ENCODE results near the gene LOXL3.
A peak's percentile ranks its signal among the peaks of the same experiment; 100 is the strongest.

The LOXL3 gene

DNA sequence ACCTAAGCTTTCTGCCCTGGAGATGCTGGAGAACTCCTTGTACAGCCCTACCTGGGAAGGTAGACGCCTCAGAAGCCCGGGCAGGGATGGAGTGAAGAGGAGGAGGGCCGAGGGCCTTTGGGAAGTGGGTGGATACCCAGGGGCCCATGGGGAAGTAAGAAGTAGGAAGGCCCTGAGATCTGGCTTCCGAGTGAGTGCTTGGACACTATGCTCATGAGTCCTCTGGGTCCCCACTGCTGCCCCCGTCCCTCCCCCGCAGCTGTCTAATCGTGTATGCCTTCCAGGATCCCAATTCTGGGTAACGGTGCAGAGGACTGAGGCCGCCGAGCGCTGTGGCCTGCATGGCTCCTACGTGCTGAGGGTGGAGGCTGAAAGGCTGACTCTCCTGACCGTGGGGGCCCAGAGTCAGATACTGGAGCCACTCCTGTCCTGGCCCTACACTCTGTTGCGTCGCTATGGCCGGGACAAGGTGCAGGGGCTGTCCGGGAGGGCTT lies 1.9 kb upstream of the LOXL3 start:
- intact Hi-C loops (cut with DNase I): no loop called here
- DNase-seq: peak in 7 of 42 donors; percentile 10 to 47 (median 20)

DNA sequence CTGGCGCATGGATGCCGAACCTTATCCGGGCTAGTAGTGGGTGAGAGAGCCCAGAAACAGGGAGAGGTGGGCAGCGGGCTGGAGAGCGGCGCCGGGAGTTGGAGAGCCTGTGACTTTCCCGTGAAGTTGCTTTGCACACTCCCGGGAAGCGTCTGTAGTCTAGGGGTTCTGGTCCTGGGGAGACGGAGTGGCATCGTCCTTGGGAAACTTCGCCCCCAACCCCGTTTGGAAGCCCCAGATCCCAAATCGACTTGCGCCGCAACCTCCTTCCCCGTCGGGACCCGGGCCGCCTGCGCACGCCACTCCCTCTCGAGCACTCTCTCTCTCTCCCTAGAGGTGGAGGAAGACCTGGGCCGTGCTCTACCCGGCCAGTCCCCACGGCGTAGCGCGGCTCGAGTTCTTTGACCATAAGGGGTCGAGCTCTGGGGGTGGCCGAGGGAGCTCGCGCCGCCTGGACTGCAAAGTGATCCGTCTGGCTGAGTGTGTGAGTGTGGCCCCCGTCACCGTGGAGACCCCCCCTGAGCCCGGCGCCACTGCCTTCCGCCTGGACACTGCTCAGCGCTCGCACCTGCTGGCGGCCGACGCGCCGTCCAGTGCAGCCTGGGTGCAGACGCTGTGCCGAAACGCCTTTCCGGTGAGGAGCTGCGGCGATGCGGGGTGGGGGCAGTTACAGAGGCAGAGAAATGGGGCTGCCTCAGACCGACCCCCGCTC lies 1.2 kb upstream of the LOXL3 start:
- intact Hi-C loops (cut with DNase I): no loop called here
- DNase-seq: no peak

DNA sequence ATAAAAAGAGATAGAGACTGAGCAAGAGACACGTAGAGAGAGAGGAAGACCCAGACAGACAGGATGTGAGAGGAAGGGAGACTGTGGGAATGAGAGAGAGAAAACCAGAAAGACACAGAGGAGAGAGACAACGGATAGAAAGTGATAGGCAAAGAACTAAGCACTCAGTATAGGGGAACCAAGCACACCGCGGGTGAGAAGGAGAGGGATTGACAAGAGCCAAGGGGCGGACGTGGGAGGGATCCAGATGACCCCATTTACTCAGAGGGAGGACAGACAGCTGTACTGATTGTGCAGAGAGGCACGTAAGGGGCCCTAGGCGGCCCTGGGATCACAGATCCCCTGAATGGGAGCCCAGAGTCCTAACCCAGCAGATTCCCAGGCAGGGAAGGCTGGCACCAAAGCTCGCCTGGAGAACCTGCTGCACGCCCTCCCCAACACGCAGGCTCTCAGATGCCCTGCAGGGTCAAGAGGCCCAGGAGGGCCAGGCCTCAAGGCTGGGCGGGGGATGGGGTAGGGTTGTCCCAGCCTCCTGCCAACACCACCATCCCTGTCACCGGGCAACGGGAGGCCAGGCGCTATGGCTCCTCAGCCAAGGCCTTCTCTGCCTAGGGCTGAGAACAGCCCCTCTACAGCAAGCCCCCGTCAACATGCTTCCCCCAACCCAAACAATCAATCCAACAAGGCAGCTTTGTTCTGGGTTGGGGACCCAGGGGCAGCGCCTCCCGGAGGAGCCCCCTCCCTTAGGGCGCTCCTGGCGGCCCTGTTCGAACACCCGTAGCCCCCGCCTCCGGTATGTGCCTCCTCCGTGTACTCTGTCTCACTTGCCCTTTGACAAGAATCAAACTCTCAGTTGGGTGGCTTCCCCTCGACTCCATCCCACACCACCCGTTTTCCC lies 579 bp downstream of the LOXL3 start:
- peak in 10 of 42 donors; percentile 13 to 57 (median 32) for DNase-seq
- intact Hi-C loops (cut with DNase I): no loop called here

DNA sequence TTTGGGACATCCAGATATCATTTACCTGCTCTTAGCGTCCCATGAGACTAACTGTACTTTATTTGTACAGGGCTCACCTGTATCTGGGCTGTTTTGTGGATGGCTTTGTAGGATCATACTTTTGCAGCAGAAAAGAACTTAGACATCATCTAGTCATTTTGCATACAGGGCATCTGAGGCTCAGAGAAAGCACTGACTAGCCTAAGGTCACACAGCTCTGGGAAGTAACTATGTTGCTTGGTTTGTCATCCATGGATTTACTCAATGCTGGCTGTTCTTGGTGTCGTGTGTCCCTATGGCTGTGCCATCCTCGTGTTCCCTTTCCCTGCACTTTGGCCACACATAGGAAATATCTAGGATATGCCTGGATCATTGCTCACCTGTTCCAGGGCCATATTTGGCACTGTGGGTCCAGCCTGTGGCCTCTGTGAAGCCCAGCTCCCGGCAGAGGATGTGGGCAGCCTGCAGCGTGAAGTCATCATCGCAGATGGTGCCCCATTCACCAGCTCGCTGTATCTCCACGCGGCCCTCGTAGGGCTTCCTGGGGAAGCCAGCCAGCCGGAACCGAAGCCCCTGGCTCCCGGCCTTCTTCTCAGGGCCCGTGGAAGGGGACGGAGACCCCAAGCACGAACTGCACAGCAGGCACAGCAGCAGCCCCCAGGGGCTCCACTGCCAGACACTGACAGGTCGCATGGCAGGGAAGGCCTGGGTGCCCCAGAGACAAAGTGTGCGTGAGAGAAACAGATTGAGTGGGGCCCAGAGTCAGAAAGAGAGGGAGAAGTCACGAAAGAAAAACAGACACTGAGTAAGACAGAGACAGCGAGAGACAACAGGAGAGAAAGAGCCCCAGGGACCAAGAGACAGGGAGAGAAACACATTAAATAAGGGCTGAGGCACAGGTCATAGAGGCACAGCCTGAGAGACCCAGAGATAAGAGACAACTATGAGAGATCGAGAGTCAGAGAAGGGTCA lies 1.5 kb downstream of the LOXL3 start:
- DNase-seq: no peak

DNA sequence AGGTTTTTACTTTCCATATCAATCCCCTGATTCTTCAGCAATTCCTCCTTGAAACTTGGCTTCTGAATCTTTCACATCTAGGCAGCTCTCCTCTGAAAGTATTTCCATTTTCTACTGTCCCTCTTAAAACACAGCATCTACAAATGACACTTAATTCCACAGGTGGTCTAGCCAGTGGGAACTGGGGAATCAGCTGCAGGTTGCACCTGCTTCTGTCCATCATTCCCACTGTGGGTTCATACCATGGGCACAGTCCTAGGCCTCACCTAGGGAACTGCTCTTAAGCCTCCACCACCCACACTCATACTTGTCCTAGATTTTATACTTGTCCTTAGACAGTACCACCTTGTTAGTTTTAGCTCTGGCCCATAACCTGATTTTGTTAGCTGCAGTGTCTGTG lies 2.2 kb downstream of the LOXL3 start:
- intact Hi-C loops (cut with DNase I): no loop called here
- no peak for DNase-seq

More for the DNA sequence above, 1.5 kb downstream of the LOXL3 start:
- intact Hi-C loops (cut with DNase I): no loop called here

DNA sequence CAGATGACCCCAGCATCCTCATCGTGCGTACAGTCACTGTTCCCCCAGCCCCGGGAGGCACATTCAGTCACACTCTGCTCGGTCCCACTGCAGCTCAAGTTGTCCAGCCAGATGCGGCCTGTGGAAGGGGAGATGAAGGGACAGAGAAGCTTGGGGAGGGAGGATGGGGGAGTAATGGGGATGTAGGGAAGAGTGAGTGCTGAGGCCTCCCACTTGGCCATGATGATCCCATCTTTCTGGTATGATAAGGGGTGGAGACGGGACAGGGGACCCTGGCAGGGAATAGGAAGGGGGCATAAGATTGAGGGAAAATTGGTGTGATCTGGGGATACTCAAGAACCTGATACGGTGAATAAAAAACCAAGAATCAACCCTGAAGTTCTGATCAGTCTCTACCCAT lies 3.5 kb downstream of the LOXL3 start:
- DNase-seq: no peak
- intact Hi-C loops (cut with DNase I): no loop called here

DNA sequence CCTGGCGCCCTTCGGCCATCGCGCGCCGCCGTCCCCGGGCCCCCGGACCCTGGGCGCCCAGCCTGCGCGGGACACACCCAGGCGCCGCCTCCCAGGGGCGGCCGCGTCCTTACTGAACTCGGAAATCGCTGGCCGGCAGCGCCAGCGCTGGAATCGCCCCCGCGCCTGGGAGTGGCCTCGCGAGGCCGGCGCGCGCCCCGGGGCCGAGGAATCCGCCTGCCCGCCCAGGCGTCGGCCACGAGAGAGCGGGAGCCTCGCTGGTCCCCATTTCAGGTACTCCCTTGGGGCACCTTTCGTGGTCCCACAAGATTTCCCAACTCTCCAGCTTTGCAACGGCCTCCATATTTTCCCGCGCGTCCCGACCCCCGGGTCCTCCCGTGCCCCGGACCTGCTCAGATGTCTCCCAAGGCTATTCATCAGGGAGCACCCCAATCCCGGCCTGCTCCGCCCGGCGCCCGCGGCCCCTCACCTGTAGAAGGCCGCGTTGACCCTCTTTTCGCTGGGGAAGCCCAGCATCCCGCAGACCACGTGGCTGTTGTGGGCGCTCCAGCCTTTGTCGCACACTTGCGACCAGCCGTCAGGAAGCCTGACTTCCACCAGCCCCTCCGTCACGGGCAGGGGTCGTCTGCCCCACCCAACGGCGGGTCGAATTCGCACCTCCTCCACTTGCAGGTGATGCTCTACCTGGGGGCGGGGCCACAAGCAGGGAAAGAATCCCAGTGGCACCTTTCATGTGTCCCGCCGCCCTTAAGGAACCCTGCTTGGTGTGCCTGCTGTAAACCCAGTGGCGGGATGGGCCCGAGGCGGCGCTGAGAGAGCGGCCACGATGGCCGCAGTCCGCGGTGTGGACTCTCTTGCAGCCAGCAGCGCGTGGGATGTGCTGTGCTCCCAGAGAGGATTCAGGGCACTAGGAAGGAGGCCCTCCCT lies 4.6 kb downstream of the LOXL3 start:
- peak in 14 of 42 donors; percentile 25 to 60 (median 38) for DNase-seq
- intact Hi-C loops (cut with DNase I): no loop called here

DNA sequence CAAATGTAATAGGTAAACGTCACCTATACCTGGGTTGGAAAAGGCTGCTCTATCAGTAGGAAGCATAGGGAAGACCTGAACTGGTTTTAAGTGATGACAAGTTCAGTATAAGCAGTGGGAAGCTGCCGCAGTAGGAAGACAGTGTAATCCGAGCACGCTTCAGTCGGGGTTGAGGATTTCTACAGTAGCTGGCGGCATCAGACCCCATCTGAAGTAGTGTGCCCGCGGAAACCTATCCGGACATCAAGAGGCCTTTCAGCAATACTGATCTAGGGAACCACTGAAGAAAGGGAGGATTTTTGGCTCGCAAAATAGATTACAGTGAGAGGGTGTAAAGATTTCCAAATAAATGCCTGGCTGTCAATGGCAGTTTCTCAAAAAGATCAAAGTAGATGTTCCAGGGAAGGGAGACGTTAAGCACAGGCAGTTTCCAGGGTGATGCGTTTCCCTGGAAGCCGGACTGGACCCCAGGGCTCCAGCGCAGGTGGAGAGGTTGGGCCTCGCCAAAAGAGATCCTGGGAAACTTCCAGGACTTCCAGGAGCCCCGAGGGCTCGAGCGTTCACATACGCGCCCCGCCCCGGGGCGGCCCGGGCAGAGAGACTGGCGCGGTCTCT lies 5.3 kb downstream of the LOXL3 start:
- no peak for DNase-seq
- intact Hi-C loops (cut with DNase I): no loop called here

DNA sequence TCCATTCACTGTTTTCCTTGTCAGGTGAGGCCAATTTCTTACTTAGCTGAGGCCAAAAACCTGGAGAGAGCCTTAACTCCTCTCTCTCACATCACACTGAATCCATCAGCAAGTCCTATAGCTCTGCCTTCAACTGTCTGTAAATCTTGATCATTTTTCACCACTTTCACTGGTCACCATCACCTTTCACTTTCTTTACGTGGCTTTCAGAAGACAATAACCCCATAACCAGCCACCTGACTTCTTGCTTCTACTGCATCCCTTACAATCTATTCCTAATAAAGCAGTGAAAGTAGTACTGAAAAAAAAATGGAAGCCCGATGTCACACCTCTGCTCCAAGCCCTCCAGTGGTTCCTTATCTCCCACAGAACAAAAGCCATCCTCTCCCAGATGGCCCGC lies 7.7 kb downstream of the LOXL3 start:
- intact Hi-C loops (cut with DNase I): no loop called here

DNA sequence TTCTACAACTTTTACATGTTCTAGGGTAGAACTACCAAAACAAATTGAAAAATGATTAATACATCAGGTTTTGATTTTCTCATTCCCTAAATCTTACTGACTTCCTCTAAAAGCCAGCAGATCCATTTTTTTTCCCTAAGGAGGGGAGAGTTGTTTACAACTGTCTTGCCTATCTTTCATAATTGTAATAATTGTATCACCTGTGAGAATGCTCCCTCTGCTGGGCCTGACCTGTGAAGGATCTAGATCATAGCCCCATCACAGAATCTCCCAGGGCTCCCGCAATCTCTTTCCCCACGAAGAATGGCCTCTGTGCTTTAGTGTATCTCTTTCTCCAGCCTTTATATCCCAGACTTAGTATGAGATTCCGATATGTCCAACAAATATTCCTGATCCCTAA lies 9.1 kb downstream of the LOXL3 start:
- no peak for DNase-seq
- intact Hi-C loops (cut with DNase I): no loop called here

More for the DNA sequence above, 7.7 kb downstream of the LOXL3 start:
- DNase-seq: no peak

DNA sequence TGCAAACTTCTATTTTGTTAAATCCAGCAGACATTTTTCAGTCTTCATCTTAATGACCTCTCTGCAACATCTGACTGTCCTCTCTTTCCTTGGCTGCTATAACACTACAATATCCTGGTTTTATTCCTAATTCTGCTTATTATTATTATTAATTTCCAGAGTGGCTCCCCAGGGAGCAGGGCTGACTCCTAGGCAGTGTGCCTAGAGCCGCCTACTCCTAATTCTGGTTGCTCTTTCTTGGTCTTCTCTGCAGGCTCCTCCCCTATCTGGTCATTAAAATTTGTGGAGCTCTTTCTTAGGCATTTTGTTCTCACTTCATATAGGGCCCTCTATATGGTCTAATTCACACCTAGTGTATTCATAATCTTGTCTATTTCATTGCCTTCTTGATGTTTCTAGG lies 10.8 kb downstream of the LOXL3 start:
- DNase-seq: no peak
- intact Hi-C loops (cut with DNase I): no loop called here

DNA sequence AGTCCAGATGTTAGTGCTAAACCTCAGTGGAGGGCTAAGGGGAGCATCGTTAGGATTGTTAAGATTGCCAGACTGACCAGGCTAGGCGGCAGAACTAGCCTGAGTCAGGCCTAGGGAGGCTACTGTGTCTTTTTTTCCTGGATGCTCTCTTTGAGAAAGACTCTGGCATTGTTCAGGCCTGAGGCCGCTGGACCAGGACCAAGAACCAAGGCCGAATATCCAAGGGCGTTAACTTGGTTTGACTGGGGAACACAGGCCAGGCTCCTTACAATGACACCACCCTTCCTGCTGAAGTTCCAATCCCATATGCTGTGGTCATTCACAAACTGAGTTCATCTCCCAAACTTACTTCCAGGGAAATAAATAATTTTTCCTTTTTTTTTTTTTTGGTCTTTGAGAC lies 13.5 kb downstream of the LOXL3 start:
- intact Hi-C loops (cut with DNase I): no loop called here
- DNase-seq: no peak

DNA sequence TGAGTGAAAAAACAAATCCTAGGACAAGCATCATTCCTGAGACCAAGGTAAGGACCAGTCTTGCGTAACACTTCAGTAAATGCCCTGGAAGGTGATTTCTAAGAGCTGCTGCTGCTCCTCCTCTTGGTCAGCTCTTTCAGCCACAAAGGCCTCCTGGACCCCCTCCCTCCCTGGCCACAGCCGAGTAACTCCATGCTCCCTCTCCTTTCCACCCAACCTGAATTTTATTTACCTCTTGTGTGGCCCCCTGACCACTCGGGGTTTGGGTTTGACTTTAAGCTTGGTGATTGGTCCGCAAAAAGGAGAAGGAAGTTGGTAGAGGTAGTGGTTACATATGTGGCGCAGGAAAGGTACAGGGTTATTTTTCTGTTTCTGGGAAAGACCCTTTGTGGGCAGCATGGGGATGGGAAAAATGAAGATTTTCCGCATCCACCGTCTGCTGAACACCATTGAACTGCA lies 14.8 kb downstream of the LOXL3 start:
- intact Hi-C loops (cut with DNase I): no loop called here
- no peak for DNase-seq

DNA sequence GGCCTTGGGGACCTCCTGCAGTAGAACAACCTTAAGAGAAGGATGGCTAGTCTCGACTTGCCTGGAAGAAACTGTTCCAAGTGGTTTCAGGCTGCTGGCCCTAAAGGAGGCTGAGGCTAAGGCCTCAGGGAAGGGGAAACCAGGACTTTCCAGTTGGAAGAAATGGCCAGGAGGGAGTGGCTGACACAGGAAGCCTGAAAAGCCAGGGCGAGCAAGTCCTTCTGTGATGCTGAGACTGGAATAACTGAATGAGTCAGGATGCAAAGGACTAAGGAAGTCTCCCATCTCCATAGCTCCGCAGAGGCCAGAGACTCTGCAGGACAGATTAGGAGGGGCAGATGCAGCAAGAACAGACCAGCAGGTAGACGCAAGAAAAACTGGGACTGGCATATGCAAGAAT lies 16.6 kb downstream of the LOXL3 start:
- DNase-seq: no peak
- intact Hi-C loops (cut with DNase I): no loop called here

DNA sequence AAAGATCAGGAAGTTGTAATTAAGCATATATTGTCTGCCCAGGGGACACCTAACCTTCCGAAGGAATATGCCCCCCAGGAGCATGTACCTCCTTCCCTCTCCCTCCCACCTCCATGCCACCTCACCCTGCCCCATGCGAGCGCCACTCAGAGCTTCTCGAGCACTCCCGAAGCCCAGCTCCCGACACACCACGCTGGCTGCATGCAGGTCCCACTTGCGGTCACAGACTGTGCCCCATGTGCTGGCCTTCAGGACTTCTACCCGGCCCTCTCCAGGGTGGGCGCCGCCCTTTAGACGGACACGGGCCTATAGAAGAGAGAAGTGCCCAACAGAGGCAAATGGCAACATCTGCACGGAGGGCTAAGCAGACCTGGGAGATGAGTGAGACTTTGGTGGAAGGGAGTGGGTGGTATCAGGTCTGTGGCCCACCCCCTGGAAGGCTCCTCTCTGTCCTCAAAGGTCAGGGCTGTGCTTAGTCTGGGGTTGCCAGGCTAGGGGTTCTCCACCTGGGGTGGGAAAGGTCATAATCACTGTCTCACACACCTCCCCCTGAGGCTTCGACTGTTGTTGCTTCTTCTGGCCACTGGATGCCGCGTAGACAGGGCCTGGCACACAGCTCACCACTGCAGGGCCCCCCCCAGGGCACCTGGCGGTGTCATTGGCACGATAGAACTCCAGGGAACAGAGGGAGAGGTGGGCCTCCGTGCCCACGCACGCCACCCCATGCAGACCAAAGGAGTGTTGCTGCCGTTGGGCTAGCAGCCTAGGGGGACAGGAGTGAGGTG lies 17.4 kb downstream of the LOXL3 start:
- DNase-seq: no peak

DNA sequence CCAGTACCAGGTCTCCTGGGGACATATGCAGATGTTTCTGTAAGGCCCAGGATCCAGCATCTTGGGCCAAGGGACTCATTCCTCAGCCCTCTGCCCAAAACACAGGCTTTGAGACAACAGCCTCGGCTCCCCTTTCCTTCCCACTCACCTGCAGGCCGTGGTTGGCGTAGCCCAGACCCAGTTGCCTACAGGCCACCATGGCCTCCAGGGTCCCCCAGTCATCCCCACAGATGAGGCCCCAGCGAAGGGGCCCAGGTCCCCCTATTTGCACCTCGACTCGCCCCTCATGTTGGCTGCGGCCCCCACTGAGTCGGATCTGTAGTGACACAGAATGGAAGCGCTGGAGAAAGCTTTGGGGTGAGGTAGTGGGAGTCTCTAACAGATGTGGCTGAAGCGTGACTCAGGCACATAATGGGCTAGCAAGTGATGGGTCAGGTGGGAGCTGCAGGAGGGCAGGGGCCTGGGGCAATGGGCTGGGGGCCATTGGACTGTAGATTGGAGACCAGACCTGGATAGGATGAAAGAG lies 18.2 kb downstream of the LOXL3 start:
- intact Hi-C loops (cut with DNase I): no loop called here
- DNase-seq: no peak

More for the DNA sequence above, 17.4 kb downstream of the LOXL3 start:
- intact Hi-C loops (cut with DNase I): no loop called here

DNA sequence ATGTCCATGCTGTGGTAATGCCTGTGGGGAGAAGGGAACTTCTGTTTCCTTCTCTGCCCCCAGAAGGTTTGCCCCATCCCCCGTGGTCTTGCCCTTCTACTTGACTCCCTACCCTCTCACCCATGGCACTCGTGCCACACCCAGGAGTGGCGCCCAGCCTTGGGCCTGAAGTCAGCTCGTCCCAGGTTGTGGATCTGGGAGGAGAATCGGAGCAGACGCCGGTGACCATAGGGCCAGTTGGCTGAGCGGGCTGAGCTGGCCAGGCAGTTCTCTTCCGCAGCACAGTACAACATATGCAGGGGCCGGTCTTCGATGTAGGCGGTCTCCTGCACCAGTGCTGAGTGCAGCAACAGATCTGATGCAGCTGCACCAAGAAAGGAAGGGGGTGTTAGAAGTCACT lies 19.3 kb downstream of the LOXL3 start:
- intact Hi-C loops (cut with DNase I): no loop called here
- DNase-seq: no peak

Measured in head of caudate nucleus (tissue), 42 donors.